Keratinocyte (primary cell): ENCODE measurements around the gene TMA7. TPM values are rescaled to one million over a fixed set of nuclear protein-coding genes. Genes with fewer than 3 reads are reported as not detected.

Experiments used
- DNase-seq: peaks from one replicate; pipeline ENCODE4 v3.0.0-alpha.2; 2011; ENCODE audit warnings: low read depth, missing footprints, low spot score
- FAIRE-seq: peaks from 2 replicates; lab custom pipeline; 2011; peaks lifted over from hg19 to GRCh38; lab: Jason Lieb, UNC
- H2AFZ ChIP-seq: 2 replicates; pipeline ENCODE4 v1.6.0; 2012; ENCODE audit warnings: low read length, control low read depth, inconsistent platforms; ENCODE audit not compliant: control insufficient read depth
- H3K27ac ChIP-seq: 2 replicates; pipeline ENCODE4 v1.5.1; 2011; ENCODE audit warnings: low read length; ENCODE audit not compliant: control insufficient read depth, insufficient read depth
- H3K27me3 ChIP-seq: 3 replicates; pipeline ENCODE4 v1.6.0; 2011; ENCODE audit warnings: low read length; ENCODE audit not compliant: control insufficient read depth, insufficient read depth; ENCODE audit errors: extremely low read depth
- H3K36me3 ChIP-seq, 2 experiments: 2 replicates in 1 of 2; 3 replicates in 1 of 2; pipeline ENCODE4 v1.5.1; 2011; ENCODE audit warnings: low read length in 2 of 2, mild to moderate bottlenecking in 1 of 2; ENCODE audit not compliant: control insufficient read depth in 2 of 2, insufficient read depth in 2 of 2; ENCODE audit errors: extremely low read depth in 1 of 2
- H3K4me1 ChIP-seq: 3 replicates; pipeline ENCODE4 v1.5.1; 2011; ENCODE audit warnings: low read length; ENCODE audit not compliant: control insufficient read depth, insufficient read depth; ENCODE audit errors: extremely low read depth
- H3K4me2 ChIP-seq: 3 replicates; pipeline ENCODE4 v1.6.0; 2011; ENCODE audit warnings: low read depth, low read length; ENCODE audit not compliant: control insufficient read depth, insufficient read depth; ENCODE audit errors: extremely low read depth
- H3K4me3 ChIP-seq, 3 experiments: fragments of 200-600 bp in 1 of 3; sonication (generic) in 1 of 3; 2 replicates in 2 of 3; 3 replicates in 1 of 3; pipeline ENCODE4 v1.5.1; 2011 to 2016; ENCODE audit warnings: low read length in 3 of 3, mild to moderate bottlenecking in 3 of 3, control low read depth in 2 of 3, inconsistent platforms in 1 of 3, low read depth in 1 of 3, mixed read lengths in 1 of 3, mixed run types in 1 of 3, moderate library complexity in 1 of 3; ENCODE audit not compliant: control insufficient read depth in 2 of 3, insufficient read depth in 2 of 3; ENCODE audit errors: extremely low read depth in 1 of 3
- H3K79me2 ChIP-seq: 2 replicates; pipeline ENCODE4 v1.6.0; 2012; ENCODE audit warnings: low read length; ENCODE audit not compliant: control insufficient read depth, insufficient read depth
- H3K9ac ChIP-seq: 3 replicates; pipeline ENCODE4 v1.6.0; 2011; ENCODE audit warnings: low read length; ENCODE audit not compliant: control insufficient read depth, insufficient read depth; ENCODE audit errors: extremely low read depth
- H3K9me1 ChIP-seq: 3 replicates; pipeline ENCODE4 v1.6.0; 2011; ENCODE audit warnings: low read length; ENCODE audit not compliant: control insufficient read depth, insufficient read depth; ENCODE audit errors: extremely low read depth
- H3K9me3 ChIP-seq: 2 replicates; pipeline ENCODE4 v1.5.1; 2012; ENCODE audit warnings: low read depth, low read length; ENCODE audit not compliant: control insufficient read depth
- H4K20me1 ChIP-seq: 3 replicates; pipeline ENCODE4 v1.6.0; 2011; ENCODE audit warnings: low read length; ENCODE audit not compliant: control insufficient read depth, insufficient read depth; ENCODE audit errors: extremely low read depth
- CTCF ChIP-seq, 3 experiments: IDR thresholded peaks in 1 of 3; conservative IDR thresholded peaks in 1 of 3; optimal IDR thresholded peaks in 1 of 3; 2 replicates in 2 of 3; 3 replicates in 1 of 3; pipeline versions ENCODE3 to v1.5.1; 2011; ENCODE audit warnings: low read length in 3 of 3, mild to moderate bottlenecking in 3 of 3, moderate library complexity in 2 of 3, control low read depth in 1 of 3, inconsistent platforms in 1 of 3; ENCODE audit not compliant: insufficient read depth in 2 of 3; ENCODE audit errors: extremely low read depth in 1 of 3
- EZH2 ChIP-seq: IDR thresholded peaks from one replicate; pipeline ENCODE4 v1.6.1; 2012; ENCODE audit warnings: inconsistent platforms, mild to moderate bottlenecking, low read length, moderate library complexity
- dilution Hi-C: fragments of 300-500 bp; cut with MboI; formaldehyde crosslinking; loops from one replicate; pipeline ENCODE4 v1.7.0; 2020; ENCODE audit warnings: low sequenced_read_pairs; ENCODE audit not compliant: extremely low pct_ligation_motif_present
- polyA plus RNA-seq, 5 experiments: library from polyadenylated mRNA; depleted of rRNA in 3 of 5; stranded (reverse) in 3 of 5; stranded (forward) in 1 of 5; unstranded in 1 of 5; fragments of >200 nt; gene quantifications; 1 replicate in 1 of 5; 2 replicates in 3 of 5; 3 replicates in 1 of 5; pipeline versions ENCODE4 v1.2.1 to v1.2.3, GENCODE V29; 2011 to 2012; ENCODE audit warnings: missing spikeins in 2 of 5, low read depth in 1 of 5, low replicate concordance in 1 of 5

Gene TMA7
- polyA plus RNA-seq, 1 donor (not counting 4 experiments of a cell fraction or from before 2014, with no cell fraction given): 418 TPM

GRCh38 chr3:48395714-48396113, 44.3 kb upstream of the TMA7 start:
- H3K4me3 ChIP-seq: no peak overlapping the region
- no peak for FAIRE-seq
- no peaks in the 10 kb centered on the region for H3K79me2 ChIP-seq
- no peak overlapping the region for H2AFZ ChIP-seq
- no peaks in the 10 kb centered on the region for H3K4me1 ChIP-seq
- H4K20me1 ChIP-seq: no peaks in the 10 kb centered on the region
- no peaks in the 10 kb centered on the region for H3K9me3 ChIP-seq
- dilution Hi-C loops: no loop called here
- TF ChIP-seq EZH2: no peak
- TF ChIP-seq CTCF (optimal IDR thresholded peaks at IDR 0.05 in 1 of 3, IDR thresholded peaks at IDR 0.05 in 1 of 3, conservative IDR thresholded peaks at IDR 0.05 in 1 of 3; ENCODE audit: extremely low read depth in 1 of 3, insufficient read depth in 2 of 3, low read length in 3 of 3): no peak
- no peaks in the 10 kb centered on the region for H3K9me1 ChIP-seq
- H3K27ac ChIP-seq: no peak overlapping the region
- no peaks in the 10 kb centered on the region for H3K36me3 ChIP-seq
- H3K9ac ChIP-seq: no peak overlapping the region
- H3K27me3 ChIP-seq: no peaks in the 10 kb centered on the region
- H3K4me2 ChIP-seq: no peak overlapping the region
- no peak for DNase-seq

GRCh38 chr3:48397767-48398681, 42.0 kb upstream of the TMA7 start:
- Histone ChIP-seq H2AFZ (no peak overlapping the region), H3K9me3 (no peaks in the 10 kb centered on the region), H3K9ac (no peak overlapping the region), H4K20me1 (no peaks in the 10 kb centered on the region), H3K4me3 (no peak overlapping the region), H3K9me1 (no peaks in the 10 kb centered on the region), H3K79me2 (no peaks in the 10 kb centered on the region), H3K4me1 (peaks cover 22% of the 10 kb centered on the region), H3K27ac (no peak overlapping the region), H3K36me3 (peaks cover 6 to 13% of the 10 kb centered on the region in 2 experiments), H3K4me2 (no peak overlapping the region), H3K27me3 (no peaks in the 10 kb centered on the region)
- TF ChIP-seq EZH2 (no peak), CTCF (optimal IDR thresholded peaks at IDR 0.05 in 1 of 3, IDR thresholded peaks at IDR 0.05 in 1 of 3, conservative IDR thresholded peaks at IDR 0.05 in 1 of 3; ENCODE audit: extremely low read depth in 1 of 3, insufficient read depth in 2 of 3, low read length in 3 of 3) (no peak)
- FAIRE-seq (no peak), DNase-seq (no peak)
- dilution Hi-C loops: no loop called here
